MM.1S (cell line): ENCODE results near the gene TFEC.
"Not testable (repeated sequence)": the region's sequence is repeated elsewhere in the genome, so short reads cannot be mapped to it uniquely, and the experiment has no call there.

Experiments used
- DNase-seq: peaks from one replicate; pipeline ENCODE4 v3.0.0-alpha.2; 2015
- H2AFZ ChIP-seq: fragments of 300-600 bp; sonication (generic); 2 replicates; pipeline ENCODE4 v1.6.0; 2016; ENCODE audit warnings: antibody characterized with exemption, low read length
- H3F3A ChIP-seq: fragments of 300-600 bp; sonication (generic); 2 replicates; pipeline ENCODE4 v1.6.1; 2016; ENCODE audit warnings: mild to moderate bottlenecking, antibody characterized with exemption, low read length, moderate library complexity, mixed read lengths; ENCODE audit not compliant: insufficient read depth
- H3K27ac ChIP-seq: fragments of 300-600 bp; sonication (generic); 2 replicates; pipeline ENCODE4 v1.5.1; 2016; ENCODE audit warnings: mild to moderate bottlenecking, low read length
- H3K27me3 ChIP-seq: fragments of 300-600 bp; sonication (generic); replicated peaks from 2 replicates; pipeline ENCODE4 v1.6.0; 2016; ENCODE audit warnings: low read length; ENCODE audit not compliant: insufficient read depth
- H3K36me3 ChIP-seq: fragments of 300-600 bp; sonication (generic); replicated peaks from 2 replicates; pipeline ENCODE4 v1.6.1; 2016; ENCODE audit warnings: mild to moderate bottlenecking, low read length, mixed read lengths; ENCODE audit not compliant: insufficient read depth
- H3K4me1 ChIP-seq: fragments of 300-600 bp; sonication (generic); 2 replicates; pipeline ENCODE4 v1.6.1; 2016; ENCODE audit warnings: low read length, mixed read lengths
- H3K4me2 ChIP-seq: fragments of 300-600 bp; sonication (generic); 2 replicates; pipeline ENCODE4 v1.6.0; 2016; ENCODE audit warnings: low read depth, low read length
- H3K4me3 ChIP-seq: fragments of 300-600 bp; sonication (generic); 2 replicates; pipeline ENCODE4 v1.5.1; 2016; ENCODE audit warnings: low read length, mixed read lengths
- H3K79me2 ChIP-seq: fragments of 300-600 bp; sonication (generic); 2 replicates; pipeline ENCODE4 v1.6.1; 2016; ENCODE audit warnings: mixed run types, low read length, mixed read lengths
- H3K9ac ChIP-seq: fragments of 300-600 bp; sonication (generic); 2 replicates; pipeline ENCODE4 v1.6.1; 2016; ENCODE audit warnings: low read length, mixed read lengths
- H3K9me2 ChIP-seq: fragments of 300-600 bp; sonication (generic); replicated peaks from 2 replicates; pipeline ENCODE4 v1.6.1; 2016; ENCODE audit warnings: mild to moderate bottlenecking, low read length, mixed read lengths; ENCODE audit not compliant: insufficient read depth
- H3K9me3 ChIP-seq: fragments of 300-600 bp; sonication (generic); replicated peaks from 2 replicates; pipeline ENCODE4 v1.6.1; 2016; ENCODE audit warnings: mild to moderate bottlenecking, low read length, mixed read lengths; ENCODE audit not compliant: insufficient read depth
- H4K20me1 ChIP-seq: fragments of 300-600 bp; sonication (generic); 2 replicates; pipeline ENCODE4 v1.6.1; 2016; ENCODE audit warnings: mild to moderate bottlenecking, low read length, moderate library complexity, mixed read lengths; ENCODE audit not compliant: insufficient read depth
- EZH2 ChIP-seq: fragments of 300-600 bp; sonication (generic); optimal IDR thresholded peaks from 2 replicates; pipeline ENCODE3; 2017; ENCODE audit warnings: low read depth, mild to moderate bottlenecking, antibody characterized with exemption, low read length, mixed read lengths
- EZH2phosphoT487 ChIP-seq: fragments of 300-600 bp; sonication (generic); IDR thresholded peaks from 2 replicates; pipeline ENCODE4 v1.6.1; 2018; ENCODE audit warnings: antibody characterized with exemption, low read length
- TF ChIP-seq, protein P1 (sequence below): fragments of 300-600 bp; sonication (generic); IDR thresholded peaks from 2 replicates; pipeline ENCODE4 v1.5.1; 2016; ENCODE audit warnings: antibody characterized with exemption, low read length, mixed read lengths

TFEC gene

GRCh38 chr7:115933471-115933870, 97.1 kb downstream of the TFEC start:
- H3K9me3 ChIP-seq: no peaks in the 10 kb centered on the region
- H3K4me2 ChIP-seq: no peak overlapping the region
- TF ChIP-seq EZH2phosphoT487 (no peak), EZH2 (no peak)
- TF ChIP-seq, protein P1, sequence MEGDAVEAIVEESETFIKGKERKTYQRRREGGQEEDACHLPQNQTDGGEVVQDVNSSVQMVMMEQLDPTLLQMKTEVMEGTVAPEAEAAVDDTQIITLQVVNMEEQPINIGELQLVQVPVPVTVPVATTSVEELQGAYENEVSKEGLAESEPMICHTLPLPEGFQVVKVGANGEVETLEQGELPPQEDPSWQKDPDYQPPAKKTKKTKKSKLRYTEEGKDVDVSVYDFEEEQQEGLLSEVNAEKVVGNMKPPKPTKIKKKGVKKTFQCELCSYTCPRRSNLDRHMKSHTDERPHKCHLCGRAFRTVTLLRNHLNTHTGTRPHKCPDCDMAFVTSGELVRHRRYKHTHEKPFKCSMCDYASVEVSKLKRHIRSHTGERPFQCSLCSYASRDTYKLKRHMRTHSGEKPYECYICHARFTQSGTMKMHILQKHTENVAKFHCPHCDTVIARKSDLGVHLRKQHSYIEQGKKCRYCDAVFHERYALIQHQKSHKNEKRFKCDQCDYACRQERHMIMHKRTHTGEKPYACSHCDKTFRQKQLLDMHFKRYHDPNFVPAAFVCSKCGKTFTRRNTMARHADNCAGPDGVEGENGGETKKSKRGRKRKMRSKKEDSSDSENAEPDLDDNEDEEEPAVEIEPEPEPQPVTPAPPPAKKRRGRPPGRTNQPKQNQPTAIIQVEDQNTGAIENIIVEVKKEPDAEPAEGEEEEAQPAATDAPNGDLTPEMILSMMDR: no peak
- H3K36me3 ChIP-seq: no peaks in the 10 kb centered on the region
- H4K20me1 ChIP-seq: no peaks in the 10 kb centered on the region
- no peak overlapping the region for H3K4me3 ChIP-seq
- H3K27ac ChIP-seq: no peak overlapping the region
- H3K27me3 ChIP-seq: no peaks in the 10 kb centered on the region
- H3F3A ChIP-seq: no peaks in the 10 kb centered on the region
- H3K79me2 ChIP-seq: no peaks in the 10 kb centered on the region
- no peak overlapping the region for H2AFZ ChIP-seq
- H3K9ac ChIP-seq: no peak overlapping the region
- no peaks in the 10 kb centered on the region for H3K9me2 ChIP-seq
- no peaks in the 10 kb centered on the region for H3K4me1 ChIP-seq
- no peak for DNase-seq

DNA sequence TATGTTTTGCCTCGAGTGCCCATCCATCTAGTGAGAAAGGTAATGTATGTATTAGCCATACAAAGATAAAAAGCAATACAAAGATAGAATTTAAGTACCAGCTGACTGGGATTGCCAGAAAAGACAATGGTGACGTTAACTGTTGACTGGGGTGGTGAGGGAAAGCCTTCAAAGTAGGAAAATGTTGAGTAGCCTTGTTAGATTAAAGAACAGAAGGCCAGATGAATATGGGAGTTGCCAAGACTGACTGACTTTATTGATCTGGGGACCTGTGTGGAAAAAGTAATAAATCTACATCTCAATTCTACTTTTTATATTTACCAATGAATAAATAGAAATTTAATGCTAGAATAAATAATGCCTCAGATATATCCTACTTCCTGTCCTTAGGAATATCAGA, 97.7 kb downstream of the TFEC start:
- H3K9me2 ChIP-seq: no peaks in the 10 kb centered on the region
- H3K79me2 ChIP-seq: no peaks in the 10 kb centered on the region
- H2AFZ ChIP-seq: no peak overlapping the region
- no peaks in the 10 kb centered on the region for H3K4me1 ChIP-seq
- H3K4me2 ChIP-seq: no peak overlapping the region
- H3K4me3 ChIP-seq: no peak overlapping the region
- H3F3A ChIP-seq: no peaks in the 10 kb centered on the region
- no peaks in the 10 kb centered on the region for H4K20me1 ChIP-seq
- H3K27me3 ChIP-seq: no peaks in the 10 kb centered on the region
- H3K9me3 ChIP-seq: no peaks in the 10 kb centered on the region
- H3K9ac ChIP-seq: no peak overlapping the region
- no peak overlapping the region for H3K27ac ChIP-seq
- TF ChIP-seq EZH2phosphoT487 (no peak), EZH2 (no peak)
- TF ChIP-seq, protein P1: no peak
- no peaks in the 10 kb centered on the region for H3K36me3 ChIP-seq
- DNase-seq: no peak

DNA sequence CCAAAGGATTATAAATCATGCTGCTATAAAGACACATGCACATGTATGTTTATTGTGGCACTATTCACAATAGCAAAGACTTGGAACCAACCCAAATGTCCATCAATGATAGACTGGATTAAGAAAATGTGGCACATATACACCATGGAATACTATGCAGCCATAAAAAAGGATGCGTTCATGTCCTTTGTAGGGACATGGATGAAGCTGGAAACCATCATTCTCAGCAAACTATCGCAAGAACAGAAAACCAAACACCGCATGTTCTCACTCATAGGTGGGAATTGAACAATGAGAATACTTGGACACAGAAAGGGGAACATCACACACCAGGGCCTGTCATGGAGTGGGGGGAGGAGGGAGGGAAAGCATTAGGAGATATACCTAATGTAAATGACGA, 100.4 kb downstream of the TFEC start:
- H3K79me2 ChIP-seq, H2AFZ ChIP-seq, H3K36me3 ChIP-seq, DNase-seq, H3K27me3 ChIP-seq, H3K9me2 ChIP-seq, H3K4me1 ChIP-seq, H3K9ac ChIP-seq, H3K27ac ChIP-seq, H4K20me1 ChIP-seq, H3F3A ChIP-seq, H3K4me2 ChIP-seq, H3K9me3 ChIP-seq, H3K4me3 ChIP-seq: not testable (repeated sequence)

DNA sequence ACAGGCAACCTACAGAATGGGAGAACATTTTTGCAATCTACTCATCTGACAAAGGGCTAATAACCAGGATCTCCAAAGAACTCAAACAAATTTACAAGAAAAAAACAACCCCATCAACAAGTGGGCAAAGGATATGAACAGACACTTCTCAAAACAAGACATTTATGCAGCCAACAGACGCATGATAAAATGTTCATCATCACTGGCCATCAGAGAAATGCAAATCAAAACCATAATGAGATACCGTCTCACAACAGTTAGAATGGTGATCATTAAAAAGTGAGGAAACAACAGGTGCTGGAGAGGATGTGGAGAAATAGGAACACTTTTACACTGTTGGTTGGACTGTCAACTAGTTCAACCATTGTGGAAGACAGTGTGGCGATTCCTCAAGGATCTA, 100.8 kb downstream of the TFEC start:
- H3K9me3 ChIP-seq, H3K9me2 ChIP-seq, H3K4me3 ChIP-seq, H3K27ac ChIP-seq, H4K20me1 ChIP-seq, H3K36me3 ChIP-seq, H3K4me2 ChIP-seq, H3K79me2 ChIP-seq, H3K9ac ChIP-seq, DNase-seq, H3K4me1 ChIP-seq, H3F3A ChIP-seq, H3K27me3 ChIP-seq, H2AFZ ChIP-seq: not testable (repeated sequence)
